Endodermal cell (in vitro differentiated cells): ENCODE results near the gene ZFAND3. TPM values are rescaled to one million over a fixed set of nuclear protein-coding genes. Genes with fewer than 3 reads are reported as not detected.

Experiments used
- DNase-seq: peaks from one replicate; pipeline ENCODE4 v3.0.0-alpha.2; 2017
- H3K27ac ChIP-seq: 2 replicates; pipeline ENCODE4 v1.5.1; 2013; ENCODE audit warnings: mild to moderate bottlenecking, low read depth, low read length, moderate library complexity
- H3K27me3 ChIP-seq: 2 replicates; pipeline ENCODE4 v1.6.1; 2013; ENCODE audit warnings: mild to moderate bottlenecking, low read length, moderate library complexity; ENCODE audit not compliant: insufficient read depth, control insufficient read depth, poor library complexity, severe bottlenecking
- H3K36me3 ChIP-seq: 2 replicates; pipeline ENCODE4 v1.7.0; 2013; ENCODE audit warnings: mild to moderate bottlenecking, low read length, moderate library complexity; ENCODE audit not compliant: control insufficient read depth, insufficient read depth
- H3K4me1 ChIP-seq: one replicate; pipeline ENCODE4 v1.7.0; 2013; ENCODE audit warnings: low read length; ENCODE audit not compliant: control insufficient read depth, insufficient read depth
- H3K4me3 ChIP-seq: 2 replicates; pipeline ENCODE4 v1.5.1; 2013; ENCODE audit warnings: mild to moderate bottlenecking, low read length, moderate library complexity
- H3K9ac ChIP-seq: 2 replicates; pipeline ENCODE4 v1.6.1; 2013; ENCODE audit warnings: mild to moderate bottlenecking, low read length, moderate library complexity; ENCODE audit not compliant: poor library complexity, severe bottlenecking; ENCODE audit errors: extremely low read depth
- H3K9me3 ChIP-seq: 2 replicates; pipeline ENCODE4 v1.6.1; 2013; ENCODE audit warnings: mild to moderate bottlenecking, low read length, moderate library complexity; ENCODE audit not compliant: control insufficient read depth
- H3K27ac Mint-ChIP-seq: 2 replicates; pipeline ENCODE4 v1.8.0; 2020; ENCODE audit warnings: mixed read lengths
- H3K27me3 Mint-ChIP-seq: 2 replicates; pipeline ENCODE4 v1.8.0; 2021; ENCODE audit warnings: mild to moderate bottlenecking, mixed read lengths; ENCODE audit not compliant: insufficient read depth
- H3K36me3 Mint-ChIP-seq: 2 replicates; pipeline ENCODE4 v1.8.0; 2020; ENCODE audit warnings: low read depth, mixed read lengths
- H3K4me1 Mint-ChIP-seq: 2 replicates; pipeline ENCODE4 v1.8.0; 2020; ENCODE audit warnings: mixed read lengths
- H3K4me3 Mint-ChIP-seq: 2 replicates; pipeline ENCODE4 v1.8.0; 2020; ENCODE audit warnings: mild to moderate bottlenecking, moderate library complexity, mixed read lengths
- H3K9me3 Mint-ChIP-seq: 2 replicates; pipeline ENCODE4 v1.8.0; 2020; ENCODE audit warnings: mild to moderate bottlenecking, mixed read lengths
- WGBS, 2 experiments: methylation state at CpG; one replicate each; pipeline versions ENCODE4 v1.1.5 to v1.1.7; 2013; ENCODE audit warnings: missing lambda C conversion rate in 2 of 2, mixed read lengths in 1 of 2; ENCODE audit not compliant: insufficient coverage in 1 of 2, insufficient read length in 1 of 2; 5-methylcytosine and 5-hydroxymethylcytosine counted together
- total RNA-seq, 2 donors: library from RNA; stranded (reverse); fragmentation: NEBNext Ultra II Directional in 1 of 2; extraction: Animal tissue kit (Norgen Biotek cat#: 25700) in 1 of 2; gene quantifications; 2 replicates in 1 of 2; 3 replicates in 1 of 2; pipeline ENCODE4 v1.2.1, GENCODE V29; 2021
- TF ChIP-seq, protein P1 (sequence below): fragments of 200-600 bp; sonication (generic); conservative IDR thresholded peaks from 2 replicates; pipeline ENCODE4 v1.5.0; 2021; ENCODE audit warnings: antibody characterized with exemption, mild to moderate bottlenecking

Gene ZFAND3
- total RNA-seq, 2 donors from 2014 or later: 67.1 to 86.2 TPM

DNA sequence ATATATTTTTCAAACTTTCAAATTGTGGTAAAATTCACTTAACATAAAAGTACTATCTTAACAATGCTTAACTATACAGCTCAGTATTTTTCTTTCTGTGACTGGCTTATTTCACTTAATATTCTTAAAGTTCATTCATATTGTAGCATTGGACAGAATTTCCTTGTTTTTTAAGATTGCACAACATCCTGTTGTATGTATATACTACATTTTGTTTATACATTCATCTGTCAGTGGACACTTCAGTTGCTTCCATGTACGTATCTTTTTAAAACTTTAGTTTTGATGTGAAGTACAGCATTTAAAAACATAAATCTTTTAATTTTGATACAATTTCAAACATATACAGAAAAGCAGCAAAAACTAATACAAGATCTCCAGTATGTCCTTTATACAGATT is 220.7 kb downstream of the ZFAND3 start:
- Mint-ChIP-seq H3K27me3 (no peaks in the 10 kb centered on the region), H3K36me3 (peaks cover 6% of the 10 kb centered on the region), H3K27ac (no peak overlapping the region), H3K4me3 (no peak overlapping the region), H3K4me1 (peaks cover 2% of the 10 kb centered on the region), H3K9me3 (no peaks in the 10 kb centered on the region)
- no peak for DNase-seq
- Histone ChIP-seq H3K27ac (no peak overlapping the region), H3K9ac (no peak overlapping the region), H3K4me1 (no peaks in the 10 kb centered on the region), H3K4me3 (no peak overlapping the region), H3K36me3 (no peaks in the 10 kb centered on the region), H3K27me3 (no peaks in the 10 kb centered on the region), H3K9me3 (no peaks in the 10 kb centered on the region)
- no CpG with 5 or more reads among the region's 1 CpG for WGBS, 2 experiments
- TF ChIP-seq, protein P1, sequence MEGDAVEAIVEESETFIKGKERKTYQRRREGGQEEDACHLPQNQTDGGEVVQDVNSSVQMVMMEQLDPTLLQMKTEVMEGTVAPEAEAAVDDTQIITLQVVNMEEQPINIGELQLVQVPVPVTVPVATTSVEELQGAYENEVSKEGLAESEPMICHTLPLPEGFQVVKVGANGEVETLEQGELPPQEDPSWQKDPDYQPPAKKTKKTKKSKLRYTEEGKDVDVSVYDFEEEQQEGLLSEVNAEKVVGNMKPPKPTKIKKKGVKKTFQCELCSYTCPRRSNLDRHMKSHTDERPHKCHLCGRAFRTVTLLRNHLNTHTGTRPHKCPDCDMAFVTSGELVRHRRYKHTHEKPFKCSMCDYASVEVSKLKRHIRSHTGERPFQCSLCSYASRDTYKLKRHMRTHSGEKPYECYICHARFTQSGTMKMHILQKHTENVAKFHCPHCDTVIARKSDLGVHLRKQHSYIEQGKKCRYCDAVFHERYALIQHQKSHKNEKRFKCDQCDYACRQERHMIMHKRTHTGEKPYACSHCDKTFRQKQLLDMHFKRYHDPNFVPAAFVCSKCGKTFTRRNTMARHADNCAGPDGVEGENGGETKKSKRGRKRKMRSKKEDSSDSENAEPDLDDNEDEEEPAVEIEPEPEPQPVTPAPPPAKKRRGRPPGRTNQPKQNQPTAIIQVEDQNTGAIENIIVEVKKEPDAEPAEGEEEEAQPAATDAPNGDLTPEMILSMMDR: no peak

DNA sequence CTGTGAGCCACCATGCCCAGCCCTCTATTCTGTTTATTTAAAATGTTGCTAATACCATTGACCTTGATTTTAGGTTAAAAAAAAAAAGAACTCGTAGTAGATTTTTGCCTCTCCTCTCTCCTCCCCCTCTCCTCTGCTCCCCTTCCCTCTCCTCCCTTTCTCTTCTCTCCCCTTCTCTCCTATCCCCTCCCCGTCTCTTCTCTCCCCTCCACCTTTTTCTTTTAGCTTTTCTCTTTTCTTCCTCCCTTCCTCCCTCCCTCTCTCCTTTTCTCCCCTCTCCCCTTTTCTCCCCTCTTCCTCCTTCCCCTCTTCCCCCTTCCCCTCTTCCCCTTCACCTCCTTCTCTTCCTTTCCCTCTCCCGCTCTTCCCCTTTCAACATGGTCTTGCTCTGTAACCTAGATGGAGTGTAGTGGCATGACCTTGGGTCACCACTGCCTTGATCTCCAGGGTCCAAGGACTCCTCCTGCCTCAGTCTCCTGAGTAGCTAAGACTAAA is 223.8 kb downstream of the ZFAND3 start:
- Histone ChIP-seq H3K4me3 (no peak overlapping the region), H3K36me3 (no peaks in the 10 kb centered on the region), H3K27me3 (no peaks in the 10 kb centered on the region), H3K4me1 (no peaks in the 10 kb centered on the region), H3K9me3 (no peaks in the 10 kb centered on the region), H3K9ac (no peak overlapping the region), H3K27ac (no peak overlapping the region)
- no peaks in the 10 kb centered on the region for H3K4me1 Mint-ChIP-seq
- H3K27ac Mint-ChIP-seq: no peak overlapping the region
- H3K4me3 Mint-ChIP-seq: no peak overlapping the region
- 90 to 95% methylated on average over 2 to 3 of the region's 3 CpGs for WGBS, 2 experiments
- TF ChIP-seq, protein P1: no peak
- DNase-seq: no peak
- H3K36me3 Mint-ChIP-seq: peaks cover 4% of the 10 kb centered on the region
- no peaks in the 10 kb centered on the region for H3K9me3 Mint-ChIP-seq
- no peaks in the 10 kb centered on the region for H3K27me3 Mint-ChIP-seq

DNA sequence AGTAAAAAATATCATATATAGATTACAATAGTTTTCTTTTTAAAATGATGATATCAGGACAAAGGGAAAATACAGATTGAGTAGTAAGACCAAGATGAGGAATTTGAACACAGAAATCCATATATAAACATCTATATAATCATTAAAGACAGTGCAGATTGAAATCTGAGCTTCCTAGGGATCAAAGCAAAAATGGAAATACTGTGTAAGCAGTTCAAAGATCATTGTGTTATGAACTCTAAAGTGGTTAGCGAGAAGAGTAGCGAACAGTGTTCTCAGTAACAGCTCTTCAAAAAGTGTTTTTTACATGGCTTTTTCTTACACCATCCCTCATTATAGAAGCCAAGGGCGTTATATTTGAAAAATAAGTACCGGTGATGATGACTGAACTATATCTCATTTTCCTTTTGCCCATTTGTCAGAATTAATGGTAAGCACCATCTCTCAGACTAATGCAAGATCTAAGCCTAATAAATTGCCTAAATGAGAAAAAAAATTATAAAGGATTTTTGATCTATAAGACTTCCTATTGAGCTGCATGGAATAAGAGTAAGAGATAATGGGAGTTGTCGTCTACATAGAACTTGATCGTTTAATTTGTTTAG is 226.3 kb downstream of the ZFAND3 start:
- 87 to 100% methylated on average over 2 to 6 of the region's 6 CpGs for WGBS, 2 experiments
- H3K4me1 Mint-ChIP-seq: no peaks in the 10 kb centered on the region
- H3K9me3 Mint-ChIP-seq: no peaks in the 10 kb centered on the region

More for the DNA sequence above, 226.3 kb downstream of the ZFAND3 start:
- H3K27me3 Mint-ChIP-seq: no peaks in the 10 kb centered on the region
- no peaks in the 10 kb centered on the region for H3K4me1 ChIP-seq
- H3K4me3 Mint-ChIP-seq: no peak overlapping the region
- H3K27ac Mint-ChIP-seq: no peak overlapping the region
- DNase-seq: no peak
- H3K36me3 ChIP-seq: no peaks in the 10 kb centered on the region
- TF ChIP-seq, protein P1: no peak
- no peak overlapping the region for H3K4me3 ChIP-seq
- no peaks in the 10 kb centered on the region for H3K9me3 ChIP-seq
- no peaks in the 10 kb centered on the region for H3K27me3 ChIP-seq
- peaks cover 4% of the 10 kb centered on the region for H3K36me3 Mint-ChIP-seq
- no peak overlapping the region for H3K27ac ChIP-seq
- no peak overlapping the region for H3K9ac ChIP-seq
